GM20000 (cell line): Measurements from ENCODE around the gene GMPR.

Source experiments
- DNase-seq: peaks from one replicate; pipeline ENCODE4 v3.0.0; 2012; ENCODE audit warnings: low spot score
- CTCF ChIP-seq: IDR thresholded peaks from 2 replicates; pipeline ENCODE4 v1.5.1; 2012; ENCODE audit warnings: mild to moderate bottlenecking, control low read depth; ENCODE audit errors: extremely low read depth, missing control alignments

Gene GMPR

GRCh38 chr6:16302721-16303552 lies 64.5 kb downstream of the GMPR start:
- no peak for TF ChIP-seq CTCF
- no peak for DNase-seq

GRCh38 chr6:16305246-16305725 lies 66.9 kb downstream of the GMPR start:
- no peak for TF ChIP-seq CTCF
- DNase-seq, result peak; percentile 83

GRCh38 chr6:16305788-16306187 lies 67.4 kb downstream of the GMPR start:
- TF ChIP-seq CTCF, result no peak
- DNase-seq, result no peak

GRCh38 chr6:16306334-16306733 lies 67.9 kb downstream of the GMPR start:
- DNase-seq, result no peak
- no peak for TF ChIP-seq CTCF

DNA sequence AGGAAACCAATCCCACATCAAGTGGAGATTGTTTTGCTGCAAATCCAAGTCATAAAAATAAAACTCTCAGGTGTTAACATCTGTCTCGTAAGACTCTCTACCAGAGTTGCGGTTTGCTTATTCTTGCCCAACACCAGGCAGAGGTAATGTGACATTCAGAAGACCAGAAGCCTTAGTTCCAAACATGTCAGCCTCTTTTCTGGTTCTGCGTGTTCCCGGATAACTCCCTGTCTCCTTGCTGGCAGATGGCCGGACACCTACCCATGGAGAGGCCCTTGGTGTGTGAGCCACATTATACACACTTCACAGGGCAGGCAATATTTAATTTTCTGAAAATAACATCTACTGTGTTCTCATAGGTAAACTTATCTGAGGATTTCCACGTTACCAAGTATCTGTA lies 73.4 kb downstream of the GMPR start:
- no peak for TF ChIP-seq CTCF
- DNase-seq, result no peak

GRCh38 chr6:16313732-16314131 lies 75.3 kb downstream of the GMPR start:
- no peak for DNase-seq
- TF ChIP-seq CTCF, result no peak

DNA sequence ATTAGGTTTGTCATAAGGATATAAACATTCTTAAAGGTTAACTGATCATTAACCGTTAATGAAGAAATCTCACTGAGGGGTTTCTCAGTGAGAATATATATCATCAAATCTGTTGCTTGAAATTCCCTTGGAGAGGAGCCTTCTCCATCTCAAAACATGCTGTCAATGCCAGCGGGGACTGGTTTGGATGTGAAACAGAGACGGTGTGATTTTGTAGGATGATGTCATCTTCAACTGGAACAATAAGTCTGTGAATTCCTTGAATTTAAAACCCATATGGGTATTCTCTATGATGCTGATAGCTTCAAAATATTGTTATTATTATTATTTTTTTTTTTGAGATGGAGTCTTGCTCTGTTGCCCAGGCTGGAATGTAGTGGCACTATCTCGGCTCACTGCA lies 75.9 kb downstream of the GMPR start:
- no peak for DNase-seq
- TF ChIP-seq CTCF, result no peak
